ENCODE results near the gene FRMD7.
"Not testable (repeated sequence)": the region's sequence is repeated elsewhere in the genome, so short reads cannot be mapped to it uniquely, and the experiment has no call there.

Gene FRMD7

GRCh38 chrX:132118358-132118757 is 9.5 kb downstream of the FRMD7 start:
- no peak for TF ChIP-seq CTCF (IDR thresholded peaks at IDR 0.05; ENCODE audit: extremely low read depth, missing control alignments)
- DNase-seq (ENCODE audit: low spot score) = no peak

GRCh38 chrX:132115792-132116191 is 12.0 kb downstream of the FRMD7 start:
- TF ChIP-seq CTCF (IDR thresholded peaks at IDR 0.05; ENCODE audit: extremely low read depth, missing control alignments) = no peak
- no peak for DNase-seq (ENCODE audit: low spot score)

- no peak for DNase-seq (ENCODE audit: low spot score)
- TF ChIP-seq CTCF (IDR thresholded peaks at IDR 0.05; ENCODE audit: extremely low read depth, missing control alignments) = no peak
These were observed 13.2 kb downstream of the FRMD7 start for GRCh38 chrX:132114607-132115006.

GRCh38 chrX:132107291-132107690 is 20.5 kb downstream of the FRMD7 start:
- DNase-seq (ENCODE audit: low spot score) = no peak
- no peak for TF ChIP-seq CTCF (IDR thresholded peaks at IDR 0.05; ENCODE audit: extremely low read depth, missing control alignments)

GRCh38 chrX:132101799-132102198 is 26.0 kb downstream of the FRMD7 start:
- DNase-seq (ENCODE audit: low spot score) = no peak
- no peak for TF ChIP-seq CTCF (IDR thresholded peaks at IDR 0.05; ENCODE audit: extremely low read depth, missing control alignments)

GRCh38 chrX:132101206-132101605 is 26.6 kb downstream of the FRMD7 start:
- no peak for TF ChIP-seq CTCF (IDR thresholded peaks at IDR 0.05; ENCODE audit: extremely low read depth, missing control alignments)
- no peak for DNase-seq (ENCODE audit: low spot score)

GRCh38 chrX:132098704-132099103 is 29.1 kb downstream of the FRMD7 start:
- not testable (repeated sequence) for DNase-seq (ENCODE audit: low spot score)

- TF ChIP-seq CTCF (IDR thresholded peaks at IDR 0.05; ENCODE audit: extremely low read depth, missing control alignments) = no peak
- no peak for DNase-seq (ENCODE audit: low spot score)
These were observed 33.7 kb downstream of the FRMD7 start for GRCh38 chrX:132094164-132094563.

Data from GM20000 (cell line).